ENCODE data around the gene FANCC. TPM values are rescaled to one million over a fixed set of nuclear protein-coding genes. Genes with fewer than 3 reads are reported as not detected.

Gene FANCC
- total and polyA plus RNA-seq, 2 of the 8 experiments (the other 6 are each of a cell fraction or from before 2014, with no cell fraction given), result 7.8 to 15.2 TPM

DNA sequence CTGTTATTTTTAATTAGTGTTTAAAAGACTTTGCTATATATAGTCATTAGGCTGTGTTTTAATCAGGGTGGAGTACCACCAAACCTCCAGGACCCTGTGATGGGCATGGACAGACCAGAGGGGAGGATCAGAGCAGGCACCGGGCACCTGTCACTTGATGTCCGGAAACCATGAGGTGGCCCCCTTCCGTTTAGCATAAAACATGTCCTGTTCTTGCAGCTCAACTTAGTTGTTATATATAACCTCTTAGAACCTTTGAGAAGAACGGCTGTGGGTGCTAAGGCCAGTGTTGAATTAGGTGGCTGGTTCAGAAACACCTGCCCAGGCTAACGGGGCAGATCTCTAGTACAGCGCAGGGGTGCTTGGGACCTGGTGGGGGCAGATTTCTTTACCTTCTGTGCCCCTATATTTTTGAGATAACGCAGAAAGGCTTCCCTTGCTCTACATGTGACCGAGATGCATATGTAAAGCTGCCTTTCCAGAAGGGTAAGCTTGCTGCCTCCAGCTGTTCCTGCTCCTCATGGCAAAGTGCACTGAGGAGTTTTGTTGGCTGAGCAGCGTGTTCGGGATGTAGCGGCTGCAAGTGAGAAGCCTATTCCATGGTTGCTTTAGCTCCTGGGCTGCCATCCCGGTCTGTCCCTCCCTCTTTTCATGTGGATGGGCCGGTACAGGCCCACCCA, 255.5 kb downstream of the FANCC start:
- Histone ChIP-seq H2BK15ac (ENCODE audit: low read length) (no peak overlapping the region), H3K9me3 (ENCODE audit: insufficient read depth in 2 of 2, low read depth in 1 of 2, low read length in 1 of 2) (no peaks in the 10 kb centered on the region), H3K56ac (replicated peaks; ENCODE audit: insufficient read length, low read depth, low read length) (no peak overlapping the region), H3K23ac (ENCODE audit: insufficient read length) (no peak overlapping the region), H3K4me2 (ENCODE audit: insufficient read depth in 1 of 2, low read depth in 2 of 2, low read length in 2 of 2) (no peak overlapping the region), H3K36me3 (ENCODE audit: control insufficient read depth in 2 of 4, insufficient read depth in 4 of 4, low read length in 3 of 4) (no peaks in the 10 kb centered on the region), H4K20me1 (replicated peaks in 1 of 2; ENCODE audit: control insufficient read depth in 1 of 2, insufficient read depth in 2 of 2, low read length in 2 of 2) (no peaks in the 10 kb centered on the region), H3K79me1 (ENCODE audit: low read depth, low read length) (no peaks in the 10 kb centered on the region), H2AK5ac (ENCODE audit: low read depth, low read length) (no peak overlapping the region), H3K27ac (ENCODE audit: low read depth, low read length) (no peak overlapping the region), H3K27me3 (replicated peaks in 1 of 4; ENCODE audit: control insufficient read depth in 3 of 4, extremely low read depth in 1 of 4, insufficient read depth in 3 of 4, low read length in 3 of 4) (no peaks in the 10 kb centered on the region; a peak in 1 of 7 replicates), H3K4me1 (replicated peaks in 1 of 4; ENCODE audit: control insufficient read depth in 3 of 4, insufficient read depth in 4 of 4, low read length in 3 of 4) (peaks cover 1 to 10% (median 2%) of the 10 kb centered on the region in 4 experiments; a peak in 4 of 7 replicates), H2BK12ac (ENCODE audit: low read depth, low read length) (no peak overlapping the region), H3K4me3 (ENCODE audit: extremely low read depth in 1 of 4, insufficient read depth in 2 of 4, low read depth in 3 of 4, low read length in 4 of 4) (no peak overlapping the region), H3K9ac (replicated peaks in 1 of 4; ENCODE audit: extremely low read depth in 1 of 4, low read depth in 3 of 4, low read length in 3 of 4) (no peak overlapping the region), H3K4ac (replicated peaks; ENCODE audit: insufficient read length, low read depth, low read length) (no peak overlapping the region), H3K14ac (ENCODE audit: insufficient read length) (no peak overlapping the region), H2AFZ (ENCODE audit: low read length) (no peak overlapping the region), H3K79me2 (ENCODE audit: control insufficient read depth in 1 of 2, insufficient read depth in 2 of 2, low read length in 2 of 2) (no peaks in the 10 kb centered on the region), H3K23me2 (ENCODE audit: low read depth, low read length) (no peaks in the 10 kb centered on the region), H4K91ac (replicated peaks; ENCODE audit: insufficient read length, low read length) (no peak overlapping the region), H3K18ac (ENCODE audit: extremely low read depth, low read length) (no peak overlapping the region), H2BK5ac (ENCODE audit: low read depth, low read length) (no peak overlapping the region), H2BK120ac (replicated peaks; ENCODE audit: low read depth, low read length) (no peak overlapping the region), H4K5ac (ENCODE audit: insufficient read length, low read depth, low read length) (no peak overlapping the region), H4K8ac (ENCODE audit: extremely low read depth, insufficient read depth, low read length) (no peak overlapping the region), H2BK20ac (ENCODE audit: low read length) (no peak overlapping the region)
- TF ChIP-seq NRF1 (IDR thresholded peaks at IDR 0.05; ENCODE audit: low read depth, low read length) (no peak), RAD21 (IDR thresholded peaks at IDR 0.05 in 1 of 2, conservative IDR thresholded peaks at IDR 0.05 in 1 of 2; ENCODE audit: low read depth in 2 of 2, low read length in 2 of 2) (no peak), RNF2 (IDR thresholded peaks at IDR 0.05; ENCODE audit: borderline replicate concordance, low read depth, low read length, missing control alignments, poor library complexity, severe bottlenecking) (no peak), GTF2F1 (IDR thresholded peaks at IDR 0.05; ENCODE audit: borderline replicate concordance, low read depth, low read length) (no peak), SUZ12 (IDR thresholded peaks at IDR 0.05; ENCODE audit: low read length) (no peak)
- TF ChIP-seq, protein P1, sequence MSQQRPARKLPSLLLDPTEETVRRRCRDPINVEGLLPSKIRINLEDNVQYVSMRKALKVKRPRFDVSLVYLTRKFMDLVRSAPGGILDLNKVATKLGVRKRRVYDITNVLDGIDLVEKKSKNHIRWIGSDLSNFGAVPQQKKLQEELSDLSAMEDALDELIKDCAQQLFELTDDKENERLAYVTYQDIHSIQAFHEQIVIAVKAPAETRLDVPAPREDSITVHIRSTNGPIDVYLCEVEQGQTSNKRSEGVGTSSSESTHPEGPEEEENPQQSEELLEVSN (IDR thresholded peaks at IDR 0.05), result no peak
- ChIA-PET CTCF (ENCODE audit: partially characterized antibody) (interaction anchor here (0.5 to 1.9 kb wide), 11 partner anchors 10 to 433 kb away, joined by 3 to 8 read pairs (median 3); no protein-coding TSS in a partner anchor), POLR2A (ENCODE audit: partially characterized antibody) (interaction anchor here (0.9 kb wide), 1 partner anchor 416 kb away, joined by 3 read pairs; no protein-coding TSS in a partner anchor)
- no peak for DNase-seq (ENCODE audit: low read depth in 1 of 2, low spot score in 2 of 2)
- WGBS, 2 experiments (ENCODE audit: extremely low coverage in 1 of 2, insufficient coverage in 1 of 2, insufficient read length in 1 of 2, insufficient replicate concordance in 2 of 2, low coverage in 1 of 2, low lambda C conversion rate in 2 of 2, missing lambda C conversion rate in 1 of 2), result 83% methylated on average over 13 of the region's 13 CpGs; no CpG with 5 or more reads in 1 of the 2 experiments
- no peak for FAIRE-seq
